Measurements from ENCODE around the gene PBX3. TPM values are rescaled to one million over a fixed set of nuclear protein-coding genes. Genes with fewer than 3 reads are reported as not detected.
A peak's percentile ranks its signal among the peaks of the same experiment; 100 is the strongest.

Gene PBX3
- total RNA-seq, 1 donor = 27.6 TPM

- peak overlapping the region; percentile 63 for H3K4me3 ChIP-seq (ENCODE audit: low read depth, low read length)
- TF ChIP-seq CTCF (IDR thresholded peaks at IDR 0.05; ENCODE audit: insufficient read depth, low read depth, low read length) = no peak
- peak; percentile 28 for DNase-seq (ENCODE audit: low read depth)
Measured at GRCh38 chr9:125889112-125889475, 141.9 kb downstream of the PBX3 start.

GRCh38 chr9:125889476-125890419, 142.6 kb downstream of the PBX3 start:
- H3K4me3 ChIP-seq (ENCODE audit: low read depth, low read length) = peak overlapping the region; percentile 63
- TF ChIP-seq CTCF (IDR thresholded peaks at IDR 0.05; ENCODE audit: insufficient read depth, low read depth, low read length) = no peak
- DNase-seq (ENCODE audit: low read depth) = peak; percentile 57

GRCh38 chr9:125890826-125891225, 143.7 kb downstream of the PBX3 start:
- no peak overlapping the region for H3K4me3 ChIP-seq (ENCODE audit: low read depth, low read length)
- DNase-seq (ENCODE audit: low read depth) = no peak
- no peak for TF ChIP-seq CTCF (IDR thresholded peaks at IDR 0.05; ENCODE audit: insufficient read depth, low read depth, low read length)

- no peak overlapping the region for H3K4me3 ChIP-seq (ENCODE audit: low read depth, low read length)
- no peak for TF ChIP-seq CTCF (IDR thresholded peaks at IDR 0.05; ENCODE audit: insufficient read depth, low read depth, low read length)
- DNase-seq (ENCODE audit: low read depth) = no peak
Measured at GRCh38 chr9:125893277-125893676, 146.1 kb downstream of the PBX3 start.

- no peak for TF ChIP-seq CTCF (IDR thresholded peaks at IDR 0.05; ENCODE audit: insufficient read depth, low read depth, low read length)
- peak; percentile 61 for DNase-seq (ENCODE audit: low read depth)
- no peak overlapping the region for H3K4me3 ChIP-seq (ENCODE audit: low read depth, low read length)
Measured at GRCh38 chr9:125894566-125894965, 147.4 kb downstream of the PBX3 start.

- TF ChIP-seq CTCF (IDR thresholded peaks at IDR 0.05; ENCODE audit: insufficient read depth, low read depth, low read length) = no peak
- no peak for DNase-seq (ENCODE audit: low read depth)
- H3K4me3 ChIP-seq (ENCODE audit: low read depth, low read length) = no peak overlapping the region
Measured at GRCh38 chr9:125896404-125896803, 149.2 kb downstream of the PBX3 start.
